Large intestine (tissue), 3 donors: ENCODE data around the gene SLC19A1. TPM values are rescaled to one million over a fixed set of nuclear protein-coding genes. Genes with fewer than 3 reads are reported as not detected.
"Not testable (repeated sequence)": the region's sequence is repeated elsewhere in the genome, so short reads cannot be mapped to it uniquely, and the experiment has no call there.

Source experiments
- DNase-seq, 2 donors: peaks; one replicate each; pipeline versions ENCODE4 v3.0.0 to v3.0.0-alpha.2; 2013
- H3K27ac ChIP-seq: one replicate; pipeline ENCODE4 v1.5.1; 2013; ENCODE audit warnings: low read length
- H3K27me3 ChIP-seq: 2 replicates; pipeline ENCODE4 v1.6.1; 2013; ENCODE audit warnings: low read length; ENCODE audit not compliant: control insufficient read depth, insufficient read depth
- H3K36me3 ChIP-seq: 2 replicates; pipeline ENCODE4 v1.6.1; 2013; ENCODE audit warnings: low read length; ENCODE audit not compliant: control insufficient read depth, insufficient read depth
- H3K4me1 ChIP-seq: one replicate; pipeline ENCODE4 v1.6.1; 2013; ENCODE audit warnings: low read length; ENCODE audit not compliant: control insufficient read depth, insufficient read depth
- H3K4me3 ChIP-seq: one replicate; pipeline ENCODE4 v1.5.1; 2013; ENCODE audit warnings: low read length
- H3K9me3 ChIP-seq: one replicate; pipeline ENCODE4 v1.6.1; 2013; ENCODE audit warnings: mild to moderate bottlenecking, low read depth, low read length, moderate library complexity; ENCODE audit not compliant: control insufficient read depth
- WGBS: methylation state at CpG from one replicate; pipeline ENCODE4 v1.1.5; 2013; ENCODE audit warnings: low lambda C conversion rate; ENCODE audit not compliant: insufficient coverage; 5-methylcytosine and 5-hydroxymethylcytosine counted together
- polyA plus RNA-seq: library from polyadenylated mRNA; unstranded; fragments of 120-200 nt; gene quantifications from one replicate; pipeline ENCODE4 v1.2.1, GENCODE V29; 2013

Gene SLC19A1
- polyA plus RNA-seq, 1 donor = 22.1 TPM

DNA sequence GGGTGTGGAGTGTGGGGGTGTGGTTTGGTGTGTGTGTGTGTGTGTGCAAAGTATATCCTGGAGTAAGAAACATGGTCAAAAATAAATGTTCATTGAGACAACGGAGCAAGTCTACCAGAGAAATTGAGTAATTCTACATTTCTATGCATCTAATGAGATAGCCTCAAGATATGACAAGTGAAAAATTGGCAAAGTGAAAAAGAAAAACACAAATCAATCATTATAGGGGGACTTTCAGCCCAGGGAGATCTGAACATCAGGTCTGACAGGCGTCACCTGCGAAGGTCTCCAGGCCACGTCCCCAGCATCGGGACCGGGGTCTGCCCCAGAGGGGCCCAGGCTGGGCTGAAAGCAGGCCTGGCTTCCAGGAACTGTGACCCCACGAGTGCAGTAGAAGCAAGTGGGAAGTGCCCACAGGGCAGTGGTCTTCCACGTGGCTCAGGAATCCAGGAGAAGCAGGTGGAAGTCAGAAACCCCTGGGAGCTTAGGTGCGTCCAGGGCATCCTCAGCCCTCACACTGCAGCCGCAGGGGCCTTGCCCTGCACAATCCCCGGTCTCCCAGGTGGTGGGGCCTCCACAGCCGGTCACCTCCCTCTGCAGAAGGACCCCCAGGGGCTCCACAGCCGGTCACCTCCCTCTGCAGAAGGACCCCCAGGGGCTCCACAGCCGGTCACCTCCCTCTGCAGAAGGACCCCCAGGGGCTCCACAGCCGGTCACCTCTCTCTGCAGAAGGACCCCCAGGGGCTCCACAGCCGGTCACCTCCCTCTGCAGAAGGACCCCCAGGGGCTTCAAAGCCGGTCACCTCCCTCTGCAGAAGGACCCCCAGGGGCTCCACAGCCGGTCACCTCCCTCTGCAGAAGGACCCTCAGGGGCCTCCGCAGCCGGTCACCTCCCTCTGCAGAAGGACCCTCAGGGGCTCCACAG, 40.9 kb downstream of the SLC19A1 start:
- not testable (repeated sequence) for H3K36me3 ChIP-seq, DNase-seq, H3K4me1 ChIP-seq, H3K27ac ChIP-seq, H3K9me3 ChIP-seq, H3K4me3 ChIP-seq, H3K27me3 ChIP-seq
- WGBS = no CpG with 5 or more reads among the region's 20 CpGs

DNA sequence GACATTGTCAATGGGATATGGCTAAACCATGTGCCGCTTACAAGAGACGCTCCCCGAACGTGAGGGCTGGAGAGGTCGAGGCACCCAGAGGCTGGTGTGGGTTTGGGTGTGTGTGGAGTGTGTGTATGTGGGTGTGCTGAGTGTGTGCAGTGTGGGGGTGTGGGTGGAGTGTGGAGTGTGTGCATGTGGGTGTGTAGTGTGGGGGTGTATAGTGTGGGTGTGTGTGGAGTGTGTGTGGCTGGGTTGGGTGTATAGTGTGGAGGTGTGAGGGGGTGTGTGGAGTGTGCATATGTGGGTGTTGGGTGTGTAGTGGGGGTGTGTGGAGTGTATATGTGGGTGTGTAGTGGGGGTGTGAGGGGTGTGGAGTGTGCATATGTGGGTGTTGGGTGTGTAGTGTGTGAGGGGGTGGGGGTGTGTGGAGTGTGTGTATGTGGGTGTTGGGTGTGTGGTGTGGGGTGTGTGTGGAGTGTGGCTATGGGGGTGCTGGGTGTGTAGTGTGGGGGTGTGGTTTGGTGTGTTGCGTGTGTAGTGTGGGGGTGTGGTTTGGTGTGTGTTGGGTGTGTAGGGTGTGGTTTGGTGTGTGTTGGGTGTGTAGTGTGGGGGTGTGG, 42.2 kb downstream of the SLC19A1 start:
- H3K27ac ChIP-seq = no peak overlapping the region
- no peaks in the 10 kb centered on the region for H3K4me1 ChIP-seq
- no peak for DNase-seq
- no peak overlapping the region for H3K4me3 ChIP-seq
- no peaks in the 10 kb centered on the region for H3K9me3 ChIP-seq
- no CpG with 5 or more reads among the region's 6 CpGs for WGBS
- no peaks in the 10 kb centered on the region for H3K36me3 ChIP-seq
- no peaks in the 10 kb centered on the region for H3K27me3 ChIP-seq

DNA sequence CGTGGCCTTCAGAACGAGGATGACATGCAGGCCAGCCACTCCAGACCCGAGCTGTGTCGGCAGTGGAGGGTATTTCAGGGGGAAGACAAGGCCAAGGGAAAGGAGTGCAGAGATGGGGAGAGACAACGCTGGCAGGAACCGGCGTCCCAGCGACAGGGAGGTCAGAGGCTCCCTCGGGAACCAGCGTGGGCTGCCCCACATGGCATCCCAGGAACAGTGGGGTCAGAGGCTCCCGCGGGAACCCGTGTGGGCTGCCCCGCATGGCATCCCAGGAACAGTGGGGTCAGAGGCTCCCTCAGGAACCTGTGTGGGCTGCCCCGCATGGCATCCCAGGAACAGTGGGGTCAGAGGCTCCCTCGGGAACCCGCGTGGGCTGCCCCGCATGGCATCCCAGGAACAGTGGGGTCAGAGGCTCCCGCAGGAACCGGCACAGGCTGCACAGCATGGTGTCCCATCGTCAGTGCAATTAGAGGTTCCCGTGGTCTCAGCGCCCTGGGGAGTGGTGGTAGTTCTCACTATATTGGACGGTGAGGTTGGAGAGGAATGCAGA, 43.0 kb downstream of the SLC19A1 start:
- no CpG with 5 or more reads among the region's 25 CpGs for WGBS
- Histone ChIP-seq H3K4me3 (no peak overlapping the region), H3K4me1 (no peaks in the 10 kb centered on the region), H3K9me3 (no peaks in the 10 kb centered on the region), H3K27me3 (no peaks in the 10 kb centered on the region), H3K36me3 (no peaks in the 10 kb centered on the region), H3K27ac (no peak overlapping the region)
- no peak for DNase-seq

DNA sequence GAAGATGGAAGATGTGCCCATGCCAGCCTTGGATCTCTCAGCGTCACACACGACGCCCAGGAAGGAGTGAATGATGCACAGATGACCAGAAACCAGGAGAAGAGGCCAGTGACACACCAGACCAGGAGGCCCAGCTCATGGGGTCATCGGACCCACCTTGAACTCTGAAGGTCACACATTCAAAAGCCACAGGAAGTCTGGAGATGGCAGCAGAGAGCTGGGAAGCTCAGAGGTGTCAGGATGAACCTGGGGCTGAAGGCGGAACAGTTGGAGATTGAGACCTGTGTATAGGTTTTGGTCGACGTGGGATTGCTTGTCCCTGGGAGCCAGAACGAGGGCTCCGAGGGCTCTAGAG, 43.6 kb downstream of the SLC19A1 start:
- H3K4me3 ChIP-seq = no peak overlapping the region
- no peaks in the 10 kb centered on the region for H3K27me3 ChIP-seq
- H3K36me3 ChIP-seq = no peaks in the 10 kb centered on the region
- no peaks in the 10 kb centered on the region for H3K4me1 ChIP-seq
- no peaks in the 10 kb centered on the region for H3K9me3 ChIP-seq
- no peak for DNase-seq
- no peak overlapping the region for H3K27ac ChIP-seq
- WGBS = no CpG with 5 or more reads among the region's 9 CpGs

DNA sequence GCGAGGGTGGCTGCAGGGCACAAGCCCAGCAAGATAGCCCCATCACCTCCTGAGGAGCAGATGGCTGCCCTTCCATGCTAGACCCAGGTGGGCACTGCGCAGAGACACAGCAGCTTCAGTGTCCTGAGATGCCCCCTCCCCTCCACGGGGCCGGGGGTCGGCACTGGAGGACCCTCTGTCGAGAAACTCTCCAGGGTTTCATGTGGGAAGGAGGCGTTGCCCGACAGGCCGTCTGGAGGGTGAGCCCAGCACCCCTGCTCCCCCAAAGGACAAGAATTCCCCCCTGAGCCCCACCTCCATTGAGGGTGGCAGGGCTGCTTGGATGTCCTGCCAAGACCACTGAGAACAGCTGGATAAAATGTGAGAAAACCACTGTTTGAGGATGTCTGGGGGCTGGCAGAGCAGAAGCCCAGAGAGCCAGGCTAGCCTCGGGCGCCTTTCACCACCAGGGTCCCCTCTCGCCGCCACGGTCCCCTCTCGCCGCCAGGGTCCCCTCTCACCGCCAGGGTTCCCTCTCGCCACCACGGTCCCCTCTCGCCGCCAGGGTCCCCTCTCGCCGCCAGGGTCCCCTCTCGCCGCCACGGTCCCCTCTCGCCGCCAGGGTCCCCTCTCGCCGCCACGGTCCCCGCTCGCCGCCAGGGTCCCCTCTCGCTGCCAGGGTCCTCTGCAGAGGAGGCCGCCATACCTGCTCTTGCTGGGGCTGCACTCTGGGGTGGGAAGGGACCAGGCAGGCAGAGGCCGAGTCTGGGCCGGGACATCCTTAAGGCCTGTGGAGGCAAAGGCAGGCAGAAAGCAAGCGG, 44.2 kb downstream of the SLC19A1 start:
- Histone ChIP-seq H3K4me1 (no peaks in the 10 kb centered on the region), H3K27me3 (no peaks in the 10 kb centered on the region), H3K9me3 (no peaks in the 10 kb centered on the region), H3K27ac (no peak overlapping the region), H3K36me3 (no peaks in the 10 kb centered on the region), H3K4me3 (no peak overlapping the region)
- WGBS = no CpG with 5 or more reads among the region's 39 CpGs
- DNase-seq = no peak

DNA sequence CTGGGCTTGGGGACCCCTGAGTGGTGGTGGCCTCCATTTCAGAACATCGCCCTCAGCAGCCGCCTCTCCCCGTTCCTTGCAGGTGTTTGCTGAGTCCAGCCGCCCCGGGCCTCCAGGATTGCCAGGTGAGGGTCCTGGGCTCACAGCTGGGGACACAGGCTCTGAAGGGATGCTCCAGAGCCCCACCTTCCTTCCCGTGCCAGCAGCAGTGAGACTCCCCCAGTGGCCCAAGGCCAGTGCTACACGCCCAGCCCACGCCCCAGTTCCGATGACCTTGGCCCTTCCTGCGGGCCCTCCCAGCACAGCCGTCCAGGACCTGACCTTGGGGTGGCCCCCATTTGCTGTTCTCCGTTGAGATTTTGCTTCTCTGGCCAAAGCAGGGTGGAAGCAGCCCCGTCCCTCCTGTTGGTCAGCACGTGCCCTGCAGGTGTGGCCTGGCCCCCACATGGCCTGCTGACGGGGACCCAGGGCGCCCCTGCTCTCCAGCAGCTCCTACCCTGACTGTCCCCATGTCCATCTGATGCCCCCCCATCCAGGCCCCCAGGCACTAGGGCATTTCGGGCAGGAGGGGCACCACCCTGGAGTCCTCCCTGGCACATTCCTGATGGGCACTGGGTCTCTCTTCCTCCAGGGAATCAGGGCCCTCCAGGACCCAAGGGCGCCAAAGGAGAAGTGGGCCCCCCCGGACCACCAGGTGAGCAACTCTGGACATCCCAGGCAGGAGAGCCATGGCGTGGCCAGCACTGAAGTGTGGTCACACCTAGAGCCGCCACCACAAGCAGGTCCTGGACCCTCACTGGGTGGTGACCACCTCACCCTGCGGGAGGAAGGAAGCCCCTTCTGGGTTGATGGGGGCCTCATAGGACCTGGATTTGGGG, 45.0 kb downstream of the SLC19A1 start:
- no peaks in the 10 kb centered on the region for H3K36me3 ChIP-seq
- no peaks in the 10 kb centered on the region for H3K9me3 ChIP-seq
- H3K4me1 ChIP-seq = no peaks in the 10 kb centered on the region
- no peak overlapping the region for H3K4me3 ChIP-seq
- DNase-seq = no peak
- H3K27me3 ChIP-seq = no peaks in the 10 kb centered on the region
- no peak overlapping the region for H3K27ac ChIP-seq
- WGBS = no CpG with 5 or more reads among the region's 22 CpGs

DNA sequence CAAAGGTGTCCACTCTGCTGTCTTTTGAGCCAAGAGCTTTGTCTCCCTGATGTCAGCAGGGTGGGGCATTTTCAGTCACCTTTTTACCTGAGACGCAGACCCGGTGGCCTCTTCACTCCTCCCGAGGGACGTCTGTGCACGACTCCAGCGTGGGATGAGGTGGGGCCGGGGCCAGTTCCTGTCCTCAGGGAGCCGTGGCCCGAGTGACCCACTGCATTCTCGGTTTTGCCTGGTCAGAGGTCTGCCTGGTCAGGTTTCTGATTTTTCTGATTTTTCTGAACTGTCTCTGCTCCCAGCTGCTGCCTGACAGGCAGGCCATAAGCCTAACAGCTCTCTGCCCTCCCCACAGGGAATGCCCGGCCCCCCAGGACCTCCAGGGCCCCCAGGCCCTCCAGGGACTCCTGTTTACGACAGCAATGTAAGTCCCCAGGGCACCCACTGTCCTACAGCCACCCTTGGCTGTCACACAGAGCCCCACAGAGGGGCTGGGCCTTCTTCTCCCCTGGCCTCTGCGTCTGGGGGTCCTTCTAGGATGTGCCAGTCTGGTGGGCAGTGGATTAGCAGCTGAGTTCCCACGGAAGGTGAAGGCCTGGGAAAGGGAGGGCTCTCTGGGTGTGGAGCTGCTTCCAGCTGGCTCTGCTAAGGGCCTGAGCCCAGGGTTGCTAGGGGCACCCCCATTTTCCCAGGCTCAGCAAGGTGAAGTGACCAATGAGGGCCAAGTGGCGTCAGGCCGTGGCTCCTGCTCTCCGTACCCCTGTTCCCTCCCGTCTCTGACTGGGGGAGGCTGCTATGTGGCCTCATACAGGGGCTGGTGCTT, 45.9 kb downstream of the SLC19A1 start:
- H3K4me3 ChIP-seq = no peak overlapping the region
- no peak for DNase-seq
- no peak overlapping the region for H3K27ac ChIP-seq
- H3K36me3 ChIP-seq = no peaks in the 10 kb centered on the region
- H3K9me3 ChIP-seq = no peaks in the 10 kb centered on the region
- H3K27me3 ChIP-seq = no peaks in the 10 kb centered on the region
- WGBS = no CpG with 5 or more reads among the region's 18 CpGs
- no peaks in the 10 kb centered on the region for H3K4me1 ChIP-seq

DNA sequence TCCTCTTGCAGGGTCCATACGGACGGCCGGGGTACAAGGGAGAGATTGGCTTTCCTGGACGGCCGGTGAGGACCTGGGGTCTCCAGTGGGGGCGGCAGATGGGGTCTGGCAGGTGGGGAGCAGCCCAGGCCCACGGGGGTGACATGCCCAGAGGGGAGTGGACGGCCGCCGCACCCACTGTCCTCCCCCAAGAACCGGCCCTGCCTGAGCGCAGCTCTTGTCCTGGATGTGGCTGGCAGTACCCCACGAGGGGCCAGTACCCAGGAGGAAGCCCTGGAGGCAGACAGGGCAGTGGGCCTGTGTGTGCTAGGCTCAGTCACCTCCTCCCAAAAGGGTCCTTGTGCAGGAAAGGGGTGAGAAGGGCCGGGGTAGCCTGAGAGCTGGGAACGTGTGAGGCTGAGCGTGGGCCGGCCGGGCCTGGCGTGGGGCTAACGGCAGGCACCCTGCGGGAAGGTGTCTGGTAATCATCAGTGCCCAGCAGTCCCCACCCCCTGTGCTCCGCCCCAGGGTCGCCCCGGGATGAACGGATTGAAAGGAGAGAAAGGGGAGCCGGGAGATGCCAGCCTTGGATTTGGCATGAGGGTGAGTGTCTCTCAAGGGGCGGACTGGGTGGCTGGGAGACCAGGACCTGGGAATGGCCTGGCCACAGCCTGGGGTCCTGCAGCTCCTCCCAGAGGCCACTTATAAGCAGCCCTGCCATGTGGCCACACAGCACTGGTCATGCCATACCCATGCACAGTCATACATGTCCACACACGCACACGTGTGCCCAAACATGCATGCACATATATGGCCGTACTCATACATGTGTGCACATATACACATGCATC, 47.2 kb downstream of the SLC19A1 start:
- Histone ChIP-seq H3K27ac (no peak overlapping the region), H3K36me3 (no peaks in the 10 kb centered on the region), H3K9me3 (no peaks in the 10 kb centered on the region), H3K27me3 (no peaks in the 10 kb centered on the region), H3K4me3 (no peak overlapping the region), H3K4me1 (no peaks in the 10 kb centered on the region)
- no CpG with 5 or more reads among the region's 30 CpGs for WGBS
- DNase-seq = no peak
